Brain microvascular endothelial cell (primary cell): ENCODE results near the gene DENND1A.

Experiments used
- DNase-seq: peaks from one replicate; pipeline ENCODE4 v3.0.0-alpha.2; 2020
- H3K27ac ChIP-seq: fragments of 250-450 bp; sonication (Bioruptor Pico); 2 replicates; pipeline ENCODE4 v1.5.1; 2020; ENCODE audit warnings: mild to moderate bottlenecking, moderate library complexity
- H3K27me3 ChIP-seq: fragments of 250-450 bp; sonication (Bioruptor Pico); replicated peaks from 2 replicates; pipeline ENCODE4 v1.5.1; 2020; ENCODE audit warnings: mild to moderate bottlenecking
- H3K36me3 ChIP-seq: fragments of 250-450 bp; sonication (Bioruptor Pico); replicated peaks from 2 replicates; pipeline ENCODE4 v1.5.1; 2020; ENCODE audit warnings: mild to moderate bottlenecking
- H3K4me3 ChIP-seq: 2 replicates; pipeline ENCODE4 v1.5.1; 2011; ENCODE audit warnings: low read depth, mild to moderate bottlenecking, control low read depth, low read length, moderate library complexity
- in situ Hi-C: cut with HindIII; loops from 2 replicates; pipeline ENCODE4 v1.10.0; 2017; ENCODE audit warnings: low sequenced_read_pairs, low pct_ligation_motif_present
- TF ChIP-seq, protein P1 (sequence below): IDR thresholded peaks from 2 replicates; pipeline ENCODE4 v1.5.1; 2011; ENCODE audit warnings: low read depth, mild to moderate bottlenecking, moderate library complexity, low read length, control low read depth, inconsistent platforms; ENCODE audit errors: missing control alignments

Gene DENND1A

DNA sequence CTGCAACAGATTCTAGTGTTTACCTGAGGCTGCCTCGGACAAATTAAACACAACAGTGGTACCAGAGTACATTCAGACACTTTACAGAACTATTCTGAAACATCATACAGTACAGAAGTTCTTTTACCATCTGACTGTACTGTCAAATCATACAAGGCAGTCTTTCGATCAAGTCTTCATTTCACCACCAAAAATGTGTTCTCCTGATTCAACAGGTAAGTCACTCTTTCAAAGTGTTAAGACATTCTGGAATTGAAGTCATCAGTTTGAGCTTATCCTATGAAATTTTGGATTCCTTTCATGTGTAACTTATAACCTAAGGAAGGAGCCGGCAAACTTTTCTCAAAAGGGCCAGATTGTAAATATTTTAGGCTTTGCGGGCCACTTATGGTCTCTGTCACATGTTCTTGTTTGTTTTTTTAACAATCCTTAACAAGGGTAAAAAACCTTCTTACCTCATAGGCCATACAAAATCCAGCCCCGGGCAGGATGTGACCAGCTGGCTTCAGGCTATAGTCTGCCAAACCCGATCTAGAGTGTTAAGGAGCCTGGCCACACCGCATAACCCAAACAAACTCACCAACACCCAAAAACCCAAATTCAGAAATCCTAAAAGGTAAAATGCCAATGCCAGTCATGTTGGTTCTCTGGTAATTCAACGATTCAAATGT lies 151.6 kb downstream of the DENND1A start:
- TF ChIP-seq, protein P1, sequence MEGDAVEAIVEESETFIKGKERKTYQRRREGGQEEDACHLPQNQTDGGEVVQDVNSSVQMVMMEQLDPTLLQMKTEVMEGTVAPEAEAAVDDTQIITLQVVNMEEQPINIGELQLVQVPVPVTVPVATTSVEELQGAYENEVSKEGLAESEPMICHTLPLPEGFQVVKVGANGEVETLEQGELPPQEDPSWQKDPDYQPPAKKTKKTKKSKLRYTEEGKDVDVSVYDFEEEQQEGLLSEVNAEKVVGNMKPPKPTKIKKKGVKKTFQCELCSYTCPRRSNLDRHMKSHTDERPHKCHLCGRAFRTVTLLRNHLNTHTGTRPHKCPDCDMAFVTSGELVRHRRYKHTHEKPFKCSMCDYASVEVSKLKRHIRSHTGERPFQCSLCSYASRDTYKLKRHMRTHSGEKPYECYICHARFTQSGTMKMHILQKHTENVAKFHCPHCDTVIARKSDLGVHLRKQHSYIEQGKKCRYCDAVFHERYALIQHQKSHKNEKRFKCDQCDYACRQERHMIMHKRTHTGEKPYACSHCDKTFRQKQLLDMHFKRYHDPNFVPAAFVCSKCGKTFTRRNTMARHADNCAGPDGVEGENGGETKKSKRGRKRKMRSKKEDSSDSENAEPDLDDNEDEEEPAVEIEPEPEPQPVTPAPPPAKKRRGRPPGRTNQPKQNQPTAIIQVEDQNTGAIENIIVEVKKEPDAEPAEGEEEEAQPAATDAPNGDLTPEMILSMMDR = no peak
- in situ Hi-C loops = no loop called here
- DNase-seq = no peak
- Histone ChIP-seq H3K27me3 (no peaks in the 10 kb centered on the region), H3K27ac (no peak overlapping the region), H3K4me3 (no peak overlapping the region), H3K36me3 (no peaks in the 10 kb centered on the region)

DNA sequence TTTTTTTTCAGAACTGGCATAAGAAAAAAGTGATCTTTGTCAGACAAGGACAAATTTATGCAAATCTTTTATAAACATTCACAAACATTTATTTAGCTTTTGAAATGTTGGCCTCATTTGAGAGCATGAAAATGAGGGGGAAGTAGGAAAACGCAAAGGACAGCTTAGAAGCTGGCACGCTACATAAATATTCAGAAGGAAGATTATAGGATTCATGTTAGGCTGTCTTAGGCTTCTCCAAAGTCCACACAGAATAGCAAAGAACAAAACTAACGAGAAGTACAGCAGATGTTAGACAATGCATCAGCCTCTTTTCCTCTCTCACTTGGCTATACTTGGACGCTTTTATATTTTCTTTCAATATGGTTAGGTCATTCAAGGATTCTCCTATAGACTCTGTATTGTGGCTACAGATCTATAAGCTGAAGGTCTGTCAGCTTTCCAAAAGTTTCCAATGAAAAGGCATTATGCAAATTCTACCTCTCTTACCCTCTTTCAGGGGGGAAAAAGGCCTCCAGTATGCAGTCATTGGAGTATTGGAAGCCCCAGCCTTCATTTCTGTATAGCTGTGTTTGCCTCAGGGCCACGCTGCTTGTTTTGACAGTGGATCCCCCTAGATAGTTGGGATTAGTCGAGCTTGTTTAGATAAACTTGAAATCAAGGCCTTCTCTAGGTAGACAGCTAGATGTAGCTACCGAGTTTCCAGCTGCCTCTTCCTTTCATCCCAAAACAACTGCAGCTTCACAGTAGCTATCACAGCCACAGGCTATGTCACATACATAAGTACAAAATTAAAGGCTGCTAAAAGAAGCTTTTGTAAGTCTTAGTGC lies 153.0 kb downstream of the DENND1A start:
- H3K4me3 ChIP-seq = no peak overlapping the region
- no peak for DNase-seq
- no peaks in the 10 kb centered on the region for H3K36me3 ChIP-seq
- in situ Hi-C loops = no loop called here
- H3K27ac ChIP-seq = no peak overlapping the region
- H3K27me3 ChIP-seq = no peaks in the 10 kb centered on the region
- TF ChIP-seq, protein P1 = no peak

DNA sequence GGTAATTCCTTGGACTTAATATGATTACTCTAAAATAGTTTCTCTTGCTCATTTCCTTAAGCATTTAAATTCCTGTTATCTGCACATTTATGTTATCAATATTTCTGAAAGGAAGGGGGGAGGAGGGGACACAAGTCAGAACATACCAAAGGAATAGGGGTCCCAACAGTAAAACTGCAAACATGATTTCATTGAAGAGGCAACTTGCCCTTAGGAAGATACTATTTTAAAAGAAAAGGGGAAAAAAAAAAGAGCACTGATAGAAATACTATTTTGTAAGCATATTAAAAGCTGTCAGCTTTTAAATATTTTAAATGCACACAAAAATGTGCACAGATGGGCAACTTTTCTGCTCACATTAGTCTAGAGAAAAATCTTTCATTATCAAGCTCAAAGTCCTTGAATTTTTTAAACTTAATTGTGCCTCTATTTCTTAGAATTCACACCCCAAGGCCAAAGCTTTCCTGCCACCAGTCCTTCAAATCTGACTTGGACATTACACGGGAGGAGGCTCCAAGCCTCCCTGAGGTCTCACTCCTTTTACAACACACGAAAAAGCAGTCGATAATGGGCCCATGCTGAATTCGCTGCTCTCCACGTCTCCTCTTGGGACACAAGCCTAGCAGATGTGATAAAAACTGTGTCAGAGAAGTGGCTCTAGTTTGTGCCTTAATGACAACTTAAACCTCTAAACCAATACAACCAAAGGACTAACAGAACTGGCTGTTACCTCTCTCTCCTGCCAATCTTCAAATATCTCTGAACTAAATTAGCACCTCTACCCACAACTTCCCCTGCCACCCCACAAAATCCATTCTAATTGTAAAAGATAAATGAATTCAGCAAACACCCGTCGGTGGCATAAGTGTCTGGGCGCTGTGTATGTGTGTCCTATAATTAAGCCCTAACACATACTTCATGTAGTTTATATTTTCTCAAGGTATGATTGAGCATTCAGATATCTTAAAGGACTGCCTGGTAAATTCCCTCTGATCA lies 154.3 kb downstream of the DENND1A start:
- Histone ChIP-seq H3K36me3 (no peaks in the 10 kb centered on the region), H3K4me3 (no peak overlapping the region), H3K27me3 (no peaks in the 10 kb centered on the region), H3K27ac (no peak overlapping the region)
- TF ChIP-seq, protein P1 = no peak
- in situ Hi-C loops = no loop called here
- no peak for DNase-seq

DNA sequence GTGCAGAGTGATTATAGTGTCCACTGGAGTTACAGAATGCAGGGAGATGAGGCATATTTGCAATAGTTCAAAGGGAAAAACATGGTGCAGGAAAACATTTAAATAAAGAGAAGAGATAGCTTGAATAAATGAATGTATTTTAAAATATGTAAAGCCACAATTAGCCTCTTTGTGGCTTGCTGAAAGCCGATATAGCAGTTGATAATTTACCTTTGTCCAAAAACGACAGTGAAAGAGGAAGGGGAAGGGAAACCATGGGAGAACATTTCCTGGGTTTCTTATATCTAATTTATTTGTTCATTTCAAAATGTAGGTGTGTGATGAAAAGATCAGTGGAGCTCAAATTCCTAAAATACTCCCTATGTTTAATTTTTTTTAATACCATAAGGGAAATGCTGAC lies 156.1 kb downstream of the DENND1A start:
- Histone ChIP-seq H3K27me3 (no peaks in the 10 kb centered on the region), H3K4me3 (no peak overlapping the region), H3K36me3 (no peaks in the 10 kb centered on the region), H3K27ac (no peak overlapping the region)
- TF ChIP-seq, protein P1 = no peak
- in situ Hi-C loops = no loop called here
- no peak for DNase-seq

GRCh38 chr9:123772967-123773366 lies 157.0 kb downstream of the DENND1A start:
- no peaks in the 10 kb centered on the region for H3K27me3 ChIP-seq
- DNase-seq = no peak
- in situ Hi-C loops = no loop called here
- TF ChIP-seq, protein P1 = no peak
- no peak overlapping the region for H3K27ac ChIP-seq
- H3K4me3 ChIP-seq = no peak overlapping the region
- no peaks in the 10 kb centered on the region for H3K36me3 ChIP-seq
